DOHH2 (cell line): ENCODE measurements around the gene ANKRD6.

Experiments
- H3F3A ChIP-seq: fragments of 200-600 bp; sonication (generic), shearing (Covaris generic); 2 replicates; pipeline ENCODE4 v1.6.0; 2016; ENCODE audit warnings: antibody characterized with exemption, mild to moderate bottlenecking; ENCODE audit not compliant: control insufficient read depth, insufficient read depth
- H3K27ac ChIP-seq: fragments of 200-600 bp; sonication (generic); 2 replicates; pipeline ENCODE4 v1.5.1; 2014; ENCODE audit warnings: low read depth, mild to moderate bottlenecking, low read length, moderate library complexity
- H3K27me3 ChIP-seq: fragments of 200-600 bp; sonication (generic); 2 replicates; pipeline ENCODE4 v1.6.1; 2014; ENCODE audit warnings: mild to moderate bottlenecking, low read length, mixed read lengths; ENCODE audit not compliant: control insufficient read depth
- H3K36me3 ChIP-seq: fragments of 200-600 bp; sonication (generic); 2 replicates; pipeline ENCODE4 v1.6.1; 2014; ENCODE audit warnings: mild to moderate bottlenecking, low read length, moderate library complexity, mixed read lengths; ENCODE audit not compliant: control insufficient read depth
- H3K4me1 ChIP-seq: fragments of 200-600 bp; sonication (generic); 2 replicates; pipeline ENCODE4 v1.6.1; 2014; ENCODE audit warnings: mild to moderate bottlenecking, low read length, mixed read lengths; ENCODE audit not compliant: control insufficient read depth
- H3K4me2 ChIP-seq: fragments of 200-600 bp; sonication (generic); 2 replicates; pipeline ENCODE4 v1.6.0; 2014; ENCODE audit warnings: mild to moderate bottlenecking, low read length, moderate library complexity
- H3K4me3 ChIP-seq: fragments of 200-600 bp; sonication (generic); 2 replicates; pipeline ENCODE4 v1.5.1; 2014; ENCODE audit warnings: mild to moderate bottlenecking, low read length, mixed read lengths
- H3K79me2 ChIP-seq: fragments of 200-600 bp; sonication (generic); 2 replicates; pipeline ENCODE4 v1.6.1; 2014; ENCODE audit warnings: mild to moderate bottlenecking, low read length, mixed read lengths; ENCODE audit not compliant: control insufficient read depth
- H3K9me2 ChIP-seq: fragments of 200-600 bp; sonication (generic); replicated peaks from 2 replicates; pipeline ENCODE4 v1.6.1; 2014; ENCODE audit warnings: mild to moderate bottlenecking, low read length, mixed read lengths; ENCODE audit not compliant: control insufficient read depth
- H3K9me3 ChIP-seq: fragments of 200-600 bp; sonication (generic); 2 replicates; pipeline ENCODE4 v1.6.1; 2014; ENCODE audit warnings: antibody characterized with exemption, low read length, mixed read lengths; ENCODE audit not compliant: control insufficient read depth, insufficient read depth
- H4K20me1 ChIP-seq: fragments of 200-600 bp; sonication (generic); 2 replicates; pipeline ENCODE4 v1.6.0; 2014; ENCODE audit warnings: low read depth, mild to moderate bottlenecking, antibody characterized with exemption, low read length, moderate library complexity; ENCODE audit not compliant: control insufficient read depth, insufficient read depth
- EZH2phosphoT487 ChIP-seq: fragments of 200-600 bp; sonication (generic); IDR thresholded peaks from 2 replicates; pipeline ENCODE4 v1.6.1; 2017; ENCODE audit warnings: borderline replicate concordance, mild to moderate bottlenecking, antibody characterized with exemption, low read length, moderate library complexity, mixed read lengths
- TF ChIP-seq, protein P1 (sequence below): fragments of 200-600 bp; sonication (generic); IDR thresholded peaks from one replicate; pipeline ENCODE4 v1.5.1; 2014; ENCODE audit warnings: antibody characterized with exemption, mild to moderate bottlenecking, low read depth, low read length; ENCODE audit not compliant: poor library complexity, severe bottlenecking

ANKRD6 gene

DNA sequence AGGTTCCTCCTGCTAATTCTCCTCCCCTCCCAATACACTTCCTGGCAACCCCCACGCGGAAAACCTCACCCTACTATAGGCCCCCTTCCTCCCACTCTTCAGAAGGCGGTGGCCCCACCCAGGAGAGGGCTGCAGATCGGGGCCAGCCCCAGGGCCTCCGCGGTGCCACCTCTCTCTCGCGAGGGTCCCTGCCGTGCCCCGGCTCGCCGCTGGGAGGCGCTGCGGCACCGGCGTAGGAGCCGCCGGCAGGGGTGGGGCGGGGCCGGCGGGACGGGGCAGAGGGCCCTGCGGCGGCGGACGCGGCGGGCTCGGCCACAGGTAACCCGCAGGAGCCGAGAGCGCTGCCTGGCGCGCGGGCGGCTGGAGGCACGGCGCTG, at the start of gene ANKRD6:
Gene ANKRD6 (plus strand): TSS at position 278 of the 377 bp plus-strand sequence. CDS start 133,825 bp downstream, outside the sequence.
- TF ChIP-seq EZH2phosphoT487, result no peak
- TF ChIP-seq, protein P1, sequence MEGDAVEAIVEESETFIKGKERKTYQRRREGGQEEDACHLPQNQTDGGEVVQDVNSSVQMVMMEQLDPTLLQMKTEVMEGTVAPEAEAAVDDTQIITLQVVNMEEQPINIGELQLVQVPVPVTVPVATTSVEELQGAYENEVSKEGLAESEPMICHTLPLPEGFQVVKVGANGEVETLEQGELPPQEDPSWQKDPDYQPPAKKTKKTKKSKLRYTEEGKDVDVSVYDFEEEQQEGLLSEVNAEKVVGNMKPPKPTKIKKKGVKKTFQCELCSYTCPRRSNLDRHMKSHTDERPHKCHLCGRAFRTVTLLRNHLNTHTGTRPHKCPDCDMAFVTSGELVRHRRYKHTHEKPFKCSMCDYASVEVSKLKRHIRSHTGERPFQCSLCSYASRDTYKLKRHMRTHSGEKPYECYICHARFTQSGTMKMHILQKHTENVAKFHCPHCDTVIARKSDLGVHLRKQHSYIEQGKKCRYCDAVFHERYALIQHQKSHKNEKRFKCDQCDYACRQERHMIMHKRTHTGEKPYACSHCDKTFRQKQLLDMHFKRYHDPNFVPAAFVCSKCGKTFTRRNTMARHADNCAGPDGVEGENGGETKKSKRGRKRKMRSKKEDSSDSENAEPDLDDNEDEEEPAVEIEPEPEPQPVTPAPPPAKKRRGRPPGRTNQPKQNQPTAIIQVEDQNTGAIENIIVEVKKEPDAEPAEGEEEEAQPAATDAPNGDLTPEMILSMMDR, result peak; percentile 71
- peaks cover 20% of the 10 kb centered on the region for H3K4me1 ChIP-seq
- no peak within 1 kb of the TSS for H3K27ac ChIP-seq
- no peaks in the 10 kb centered on the region for H4K20me1 ChIP-seq
- H3F3A ChIP-seq, result peaks cover 4% of the 10 kb centered on the region; the same call in 1 of the 2 replicates
- H3K9me2 ChIP-seq, result no peaks in the 10 kb centered on the region
- peak within 1 kb of the TSS; percentile 64 for H3K4me3 ChIP-seq
- peak within 1 kb of the TSS; percentile 72 for H3K4me2 ChIP-seq
- H3K27me3 ChIP-seq, result peaks cover 40% of the 10 kb centered on the region
- H3K79me2 ChIP-seq, result no peaks in the 10 kb centered on the region
- H3K9me3 ChIP-seq, result no peaks in the 10 kb centered on the region
- no peaks in the 10 kb centered on the region for H3K36me3 ChIP-seq

DNA sequence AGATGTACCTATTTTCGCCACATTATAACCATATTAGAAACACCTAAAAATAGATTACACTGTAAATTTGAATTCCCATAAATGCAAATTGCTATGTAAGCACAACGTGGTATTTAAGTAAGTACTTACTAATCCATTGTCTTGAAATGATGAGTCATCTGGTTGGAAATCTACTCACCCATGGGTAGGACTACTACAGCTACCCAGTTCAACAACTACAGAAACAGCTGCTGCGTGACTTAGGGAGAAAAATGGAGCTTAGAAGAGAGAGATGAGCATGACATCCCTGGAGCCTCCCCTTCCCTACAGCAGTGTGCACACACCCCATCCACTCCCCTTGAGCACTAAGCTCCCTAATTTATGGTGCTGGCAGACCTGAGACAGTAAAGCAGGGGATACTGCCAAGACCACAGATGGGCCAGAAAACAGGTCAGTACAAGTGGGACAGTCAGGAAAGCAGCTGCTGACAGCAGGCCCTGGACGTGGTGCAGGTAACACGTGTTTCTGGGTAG, 47.7 kb upstream of the ANKRD6 start:
- Histone ChIP-seq H3K79me2 (no peaks in the 10 kb centered on the region), H4K20me1 (no peaks in the 10 kb centered on the region), H3K27me3 (no peaks in the 10 kb centered on the region), H3K27ac (no peak overlapping the region), H3K4me2 (peak overlapping the region; percentile 24), H3K4me1 (peaks cover 38% of the 10 kb centered on the region), H3F3A (peaks cover 5% of the 10 kb centered on the region), H3K9me3 (no peaks in the 10 kb centered on the region), H3K4me3 (peak overlapping the region; percentile 4; the same call in 1 of the 2 replicates), H3K36me3 (no peaks in the 10 kb centered on the region), H3K9me2 (no peaks in the 10 kb centered on the region)
- TF ChIP-seq, protein P1, result no peak
- no peak for TF ChIP-seq EZH2phosphoT487

- no peak for TF ChIP-seq EZH2phosphoT487
- TF ChIP-seq, protein P1, result no peak
- no peaks in the 10 kb centered on the region for H4K20me1 ChIP-seq
- no peaks in the 10 kb centered on the region for H3K9me2 ChIP-seq
- H3K4me1 ChIP-seq, result peaks cover 38% of the 10 kb centered on the region
- H3K9me3 ChIP-seq, result no peaks in the 10 kb centered on the region
- no peaks in the 10 kb centered on the region for H3K27me3 ChIP-seq
- H3K36me3 ChIP-seq, result no peaks in the 10 kb centered on the region
- H3K27ac ChIP-seq, result no peak overlapping the region
- no peaks in the 10 kb centered on the region for H3K79me2 ChIP-seq
- peak overlapping the region; percentile 24 for H3K4me2 ChIP-seq
- H3F3A ChIP-seq, result peaks cover 5% of the 10 kb centered on the region
- peak overlapping the region; percentile 4; the same call in 1 of the 2 replicates for H3K4me3 ChIP-seq
These were observed 47.1 kb upstream of the ANKRD6 start for GRCh38 chr6:89385846-89386245.
